K562 (cell line): ENCODE measurements around the gene ZFP30. TPM values are rescaled to one million over a fixed set of nuclear protein-coding genes. Genes with fewer than 3 reads are reported as not detected.
A peak's percentile ranks its signal among the peaks of the same experiment; 100 is the strongest.

Experiments used
- ARID1B ChIP-seq: fragments of 450-650 bp; IDR thresholded peaks from 2 replicates; pipeline ENCODE4 v1.6.1; 2016; ENCODE audit warnings: antibody characterized with exemption, mild to moderate bottlenecking, inconsistent platforms
- ARID2 ChIP-seq: fragments of 450-650 bp; IDR thresholded peaks from 2 replicates; pipeline ENCODE4 v1.6.1; 2017; ENCODE audit warnings: antibody characterized with exemption, mild to moderate bottlenecking
- ARNT ChIP-seq, 2 experiments: fragments of 450-650 bp; IDR thresholded peaks; 2 replicates each; pipeline ENCODE4 v1.6.1; 2016; ENCODE audit warnings: mild to moderate bottlenecking in 1 of 2
- CBFA2T2 ChIP-seq: fragments of 450-650 bp; conservative IDR thresholded peaks from 2 replicates; pipeline ENCODE4 v1.6.1; 2017; ENCODE audit warnings: mild to moderate bottlenecking
- CSDE1 ChIP-seq, 2 experiments: fragments of 450-650 bp; IDR thresholded peaks; 2 replicates each; pipeline ENCODE4 v1.6.1; 2016; ENCODE audit warnings: mild to moderate bottlenecking in 1 of 2
- DNMT1 ChIP-seq: fragments of 450-650 bp; IDR thresholded peaks from 2 replicates; pipeline ENCODE4 v1.6.1; 2016; ENCODE audit warnings: antibody characterized with exemption, mild to moderate bottlenecking
- ETS2 ChIP-seq: IDR thresholded peaks from 2 replicates; pipeline ENCODE4 v1.6.1; 2016; ENCODE audit warnings: borderline replicate concordance, missing genetic modification characterization, mild to moderate bottlenecking, moderate library complexity, missing compliant biosample characterization; ENCODE audit not compliant: poor library complexity, severe bottlenecking
- FOS ChIP-seq: IDR thresholded peaks from 3 replicates; pipeline ENCODE4 v1.6.1; 2011; ENCODE audit not compliant: insufficient read length; ENCODE audit errors: extremely low read depth
- FOXA3 ChIP-seq, 2 experiments: fragments of 450-650 bp in 1 of 2; sonication (generic) in 1 of 2; formaldehyde crosslinking; IDR thresholded peaks in 1 of 2; conservative IDR thresholded peaks in 1 of 2; 2 replicates each; pipeline versions ENCODE4 v1.4.0 to v1.8.0; 2020 to 2022; ENCODE audit warnings: mild to moderate bottlenecking in 2 of 2, missing genetic modification reagents in 1 of 2
- HDAC6 ChIP-seq: IDR thresholded peaks from 2 replicates; pipeline ENCODE4 v1.6.1; 2012; ENCODE audit warnings: low read depth, mild to moderate bottlenecking, control low read depth, inconsistent platforms, low read length, moderate library complexity
- KDM1A ChIP-seq, 2 experiments: fragments of 450-650 bp; IDR thresholded peaks; 2 replicates each; pipeline ENCODE4 v1.6.1; 2016; ENCODE audit warnings: mild to moderate bottlenecking in 2 of 2
- SMARCE1 ChIP-seq: fragments of 450-650 bp; IDR thresholded peaks from 2 replicates; pipeline ENCODE4 v1.7.1; 2016; ENCODE audit warnings: mild to moderate bottlenecking
- WHSC1 ChIP-seq: IDR thresholded peaks from one replicate; pipeline ENCODE4 v1.6.1; 2012; ENCODE audit warnings: low read length, control low read depth, inconsistent platforms
- ZNF232 ChIP-seq: sonication (generic); formaldehyde crosslinking; IDR thresholded peaks from 2 replicates; pipeline ENCODE4 v1.8.0; 2022; ENCODE audit warnings: mild to moderate bottlenecking, missing genetic modification reagents
- ZNF668 ChIP-seq: fragments of 250-450 bp; sonication (Bioruptor Pico); IDR thresholded peaks from 2 replicates; pipeline ENCODE4 v1.8.0; 2022; ENCODE audit warnings: mild to moderate bottlenecking, inconsistent platforms
- ZNF77 ChIP-seq: fragments of 250-450 bp; sonication (Bioruptor Pico); IDR thresholded peaks from 2 replicates; pipeline ENCODE4 v1.5.0; 2020
- ZNF780A ChIP-seq: fragments of 250-450 bp; sonication (Bioruptor Pico); IDR thresholded peaks from 2 replicates; pipeline ENCODE4 v1.5.0; 2021; ENCODE audit warnings: mild to moderate bottlenecking
- polyA plus RNA-seq, 8 experiments: library from polyadenylated mRNA; depleted of rRNA in 4 of 8; stranded (reverse) in 5 of 8; unstranded in 3 of 8; fragments of >200 nt; fragmentation: Nextera tagmentation in 2 of 8; fragmentation: Illumina TruSeq in 1 of 8; extraction: Ambion mirVana in 2 of 8; extraction: Trizol in 1 of 8; gene quantifications; 2 replicates each; pipeline versions ENCODE4 v1.2.1 to v1.2.3, GENCODE V29; 2011 to 2014; ENCODE audit warnings: inconsistent platforms in 1 of 8, missing spikeins in 1 of 8
- total RNA-seq, 7 experiments: library from RNA; depleted of rRNA in 6 of 7; stranded (reverse); fragments of >200 nt in 6 of 7; fragmentation: Illumina TruSeq in 2 of 7; extraction: Trizol in 2 of 7; gene quantifications; 2 replicates each; pipeline versions ENCODE4 v1.2.1 to v1.2.3, GENCODE V29; 2011 to 2021; ENCODE audit warnings: low replicate concordance in 1 of 7
- TF ChIP-seq, protein P1 (sequence below), 3 experiments: fragments of 200-800 bp in 1 of 3; sonication (Bioruptor generic) in 1 of 3; sonication (generic) in 1 of 3; formaldehyde crosslinking in 1 of 3; IDR thresholded peaks; 2 replicates each; pipeline versions ENCODE4 v1.6.1 to v1.8.0; 2016 to 2022; ENCODE audit warnings: mild to moderate bottlenecking in 2 of 3, missing compliant biosample characterization in 2 of 3, missing genetic modification characterization in 2 of 3, missing genetic modification reagents in 1 of 3
- TF ChIP-seq, protein P2 (sequence below): fragments of 450-650 bp; IDR thresholded peaks from 2 replicates; pipeline ENCODE4 v1.6.1; 2016
- TF ChIP-seq, protein P3 (sequence below): sonication (generic); formaldehyde crosslinking; IDR thresholded peaks from 2 replicates; pipeline ENCODE4 v1.8.1; 2023; ENCODE audit warnings: mild to moderate bottlenecking, missing genetic modification reagents
- TF ChIP-seq, protein P4 (sequence below): sonication (generic); formaldehyde crosslinking; IDR thresholded peaks from 2 replicates; pipeline ENCODE4 v1.8.0; 2022; ENCODE audit warnings: missing genetic modification reagents, mild to moderate bottlenecking, borderline replicate concordance
- TF ChIP-seq, protein P5 (sequence below): fragments of 450-650 bp; IDR thresholded peaks from 2 replicates; pipeline ENCODE4 v1.6.1; 2016; ENCODE audit warnings: borderline replicate concordance

The ZFP30 gene
- total and polyA plus RNA-seq, 9 of the 15 experiments (the other 6 are each of a cell fraction or from before 2014, with no cell fraction given), result 1.1 to 11.3 (median 4.9) TPM

DNA sequence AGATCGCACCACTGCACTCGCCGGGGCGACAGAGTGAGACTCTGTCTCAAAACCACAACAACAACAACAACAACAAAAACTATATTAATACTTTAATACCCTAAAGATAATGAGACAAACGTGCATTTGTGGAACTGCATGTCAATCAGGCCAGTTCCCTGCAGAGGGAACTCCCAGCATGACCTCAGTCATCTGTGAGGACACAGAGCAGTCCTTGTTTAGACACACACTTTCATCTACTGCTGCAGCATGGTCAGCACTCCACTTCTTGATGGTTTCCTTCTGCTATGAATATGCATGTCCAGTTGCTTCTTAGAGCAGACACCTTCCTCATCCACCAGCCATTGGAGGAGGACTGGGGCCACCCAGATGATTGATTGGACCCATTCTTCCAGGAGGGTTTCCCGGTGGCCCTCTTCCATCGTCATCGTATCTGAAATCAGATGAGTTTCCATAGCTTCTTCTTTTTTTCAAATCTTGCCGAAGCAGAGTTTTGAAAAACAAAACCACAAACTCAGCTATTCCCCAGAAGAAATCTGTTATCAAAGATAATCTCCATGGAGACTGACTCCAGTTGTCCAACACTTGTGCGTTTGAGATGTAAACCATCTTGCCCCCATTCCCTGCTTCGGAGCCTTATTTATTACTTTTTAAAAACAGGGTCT, 37.8 kb upstream of the ZFP30 start (continued):
- TF ChIP-seq, protein P1, sequence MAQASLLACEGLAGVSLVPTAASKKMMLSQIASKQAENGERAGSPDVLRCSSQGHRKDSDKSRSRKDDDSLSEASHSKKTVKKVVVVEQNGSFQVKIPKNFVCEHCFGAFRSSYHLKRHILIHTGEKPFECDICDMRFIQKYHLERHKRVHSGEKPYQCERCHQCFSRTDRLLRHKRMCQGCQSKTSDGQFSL (CRISPR knock-in tag; IDR thresholded peaks at IDR 0.05), result no peak
- TF ChIP-seq, protein P1 (tag; IDR thresholded peaks at IDR 0.05), result no peak
- TF ChIP-seq, protein P2, sequence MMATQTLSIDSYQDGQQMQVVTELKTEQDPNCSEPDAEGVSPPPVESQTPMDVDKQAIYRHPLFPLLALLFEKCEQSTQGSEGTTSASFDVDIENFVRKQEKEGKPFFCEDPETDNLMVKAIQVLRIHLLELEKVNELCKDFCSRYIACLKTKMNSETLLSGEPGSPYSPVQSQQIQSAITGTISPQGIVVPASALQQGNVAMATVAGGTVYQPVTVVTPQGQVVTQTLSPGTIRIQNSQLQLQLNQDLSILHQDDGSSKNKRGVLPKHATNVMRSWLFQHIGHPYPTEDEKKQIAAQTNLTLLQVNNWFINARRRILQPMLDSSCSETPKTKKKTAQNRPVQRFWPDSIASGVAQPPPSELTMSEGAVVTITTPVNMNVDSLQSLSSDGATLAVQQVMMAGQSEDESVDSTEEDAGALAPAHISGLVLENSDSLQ, result peak; percentile 94
- no peak for TF ChIP-seq ARID2
- TF ChIP-seq ZNF780A, result no peak
- TF ChIP-seq ARNT (IDR thresholded peaks at IDR 0.05), result no peak
- TF ChIP-seq WHSC1, result no peak
- TF ChIP-seq, protein P3, sequence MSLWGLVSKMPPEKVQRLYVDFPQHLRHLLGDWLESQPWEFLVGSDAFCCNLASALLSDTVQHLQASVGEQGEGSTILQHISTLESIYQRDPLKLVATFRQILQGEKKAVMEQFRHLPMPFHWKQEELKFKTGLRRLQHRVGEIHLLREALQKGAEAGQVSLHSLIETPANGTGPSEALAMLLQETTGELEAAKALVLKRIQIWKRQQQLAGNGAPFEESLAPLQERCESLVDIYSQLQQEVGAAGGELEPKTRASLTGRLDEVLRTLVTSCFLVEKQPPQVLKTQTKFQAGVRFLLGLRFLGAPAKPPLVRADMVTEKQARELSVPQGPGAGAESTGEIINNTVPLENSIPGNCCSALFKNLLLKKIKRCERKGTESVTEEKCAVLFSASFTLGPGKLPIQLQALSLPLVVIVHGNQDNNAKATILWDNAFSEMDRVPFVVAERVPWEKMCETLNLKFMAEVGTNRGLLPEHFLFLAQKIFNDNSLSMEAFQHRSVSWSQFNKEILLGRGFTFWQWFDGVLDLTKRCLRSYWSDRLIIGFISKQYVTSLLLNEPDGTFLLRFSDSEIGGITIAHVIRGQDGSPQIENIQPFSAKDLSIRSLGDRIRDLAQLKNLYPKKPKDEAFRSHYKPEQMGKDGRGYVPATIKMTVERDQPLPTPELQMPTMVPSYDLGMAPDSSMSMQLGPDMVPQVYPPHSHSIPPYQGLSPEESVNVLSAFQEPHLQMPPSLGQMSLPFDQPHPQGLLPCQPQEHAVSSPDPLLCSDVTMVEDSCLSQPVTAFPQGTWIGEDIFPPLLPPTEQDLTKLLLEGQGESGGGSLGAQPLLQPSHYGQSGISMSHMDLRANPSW (CRISPR knock-in tag), result no peak
- peak; percentile 67 for TF ChIP-seq ARID1B
- no peak for TF ChIP-seq ZNF668 (CRISPR knock-in tag)
- peak; percentile 57 to 61; a peak in 3 of 4 replicates for TF ChIP-seq KDM1A (IDR thresholded peaks at IDR 0.05)
- no peak for TF ChIP-seq FOS
- no peak for TF ChIP-seq DNMT1
- no peak for TF ChIP-seq ZNF232 (CRISPR knock-in tag)
- peak; percentile 56; the same call in 1 of the 2 replicates for TF ChIP-seq SMARCE1
- TF ChIP-seq, protein P4, sequence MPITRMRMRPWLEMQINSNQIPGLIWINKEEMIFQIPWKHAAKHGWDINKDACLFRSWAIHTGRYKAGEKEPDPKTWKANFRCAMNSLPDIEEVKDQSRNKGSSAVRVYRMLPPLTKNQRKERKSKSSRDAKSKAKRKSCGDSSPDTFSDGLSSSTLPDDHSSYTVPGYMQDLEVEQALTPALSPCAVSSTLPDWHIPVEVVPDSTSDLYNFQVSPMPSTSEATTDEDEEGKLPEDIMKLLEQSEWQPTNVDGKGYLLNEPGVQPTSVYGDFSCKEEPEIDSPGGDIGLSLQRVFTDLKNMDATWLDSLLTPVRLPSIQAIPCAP (CRISPR knock-in tag), result no peak
- TF ChIP-seq CBFA2T2, result peak; percentile 29
- TF ChIP-seq HDAC6, result no peak
- TF ChIP-seq CSDE1 (IDR thresholded peaks at IDR 0.05), result no peak
- TF ChIP-seq ZNF77 (CRISPR knock-in tag), result no peak
- TF ChIP-seq FOXA3 (CRISPR knock-in tag; conservative IDR thresholded peaks at IDR 0.05 in 1 of 2, IDR thresholded peaks at IDR 0.05 in 1 of 2), result no peak
- TF ChIP-seq ETS2 (tag), result no peak
- TF ChIP-seq, protein P5, sequence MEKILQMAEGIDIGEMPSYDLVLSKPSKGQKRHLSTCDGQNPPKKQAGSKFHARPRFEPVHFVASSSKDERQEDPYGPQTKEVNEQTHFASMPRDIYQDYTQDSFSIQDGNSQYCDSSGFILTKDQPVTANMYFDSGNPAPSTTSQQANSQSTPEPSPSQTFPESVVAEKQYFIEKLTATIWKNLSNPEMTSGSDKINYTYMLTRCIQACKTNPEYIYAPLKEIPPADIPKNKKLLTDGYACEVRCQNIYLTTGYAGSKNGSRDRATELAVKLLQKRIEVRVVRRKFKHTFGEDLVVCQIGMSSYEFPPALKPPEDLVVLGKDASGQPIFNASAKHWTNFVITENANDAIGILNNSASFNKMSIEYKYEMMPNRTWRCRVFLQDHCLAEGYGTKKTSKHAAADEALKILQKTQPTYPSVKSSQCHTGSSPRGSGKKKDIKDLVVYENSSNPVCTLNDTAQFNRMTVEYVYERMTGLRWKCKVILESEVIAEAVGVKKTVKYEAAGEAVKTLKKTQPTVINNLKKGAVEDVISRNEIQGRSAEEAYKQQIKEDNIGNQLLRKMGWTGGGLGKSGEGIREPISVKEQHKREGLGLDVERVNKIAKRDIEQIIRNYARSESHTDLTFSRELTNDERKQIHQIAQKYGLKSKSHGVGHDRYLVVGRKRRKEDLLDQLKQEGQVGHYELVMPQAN, result no peak
